GM12874 (cell line): Measurements from ENCODE around the gene EFNA3.
A peak's percentile ranks its signal among the peaks of the same experiment; 100 is the strongest.

Experiments used
- TF ChIP-seq, protein P1 (sequence below): IDR thresholded peaks from 2 replicates; pipeline ENCODE4 v1.5.1; 2011; ENCODE audit warnings: low read depth, mild to moderate bottlenecking, control low read depth, low read length, moderate library complexity; ENCODE audit not compliant: insufficient read depth

Gene EFNA3

GRCh38 chr1:155057104-155057503 is 21.5 kb upstream of the EFNA3 start:
- TF ChIP-seq, protein P1, sequence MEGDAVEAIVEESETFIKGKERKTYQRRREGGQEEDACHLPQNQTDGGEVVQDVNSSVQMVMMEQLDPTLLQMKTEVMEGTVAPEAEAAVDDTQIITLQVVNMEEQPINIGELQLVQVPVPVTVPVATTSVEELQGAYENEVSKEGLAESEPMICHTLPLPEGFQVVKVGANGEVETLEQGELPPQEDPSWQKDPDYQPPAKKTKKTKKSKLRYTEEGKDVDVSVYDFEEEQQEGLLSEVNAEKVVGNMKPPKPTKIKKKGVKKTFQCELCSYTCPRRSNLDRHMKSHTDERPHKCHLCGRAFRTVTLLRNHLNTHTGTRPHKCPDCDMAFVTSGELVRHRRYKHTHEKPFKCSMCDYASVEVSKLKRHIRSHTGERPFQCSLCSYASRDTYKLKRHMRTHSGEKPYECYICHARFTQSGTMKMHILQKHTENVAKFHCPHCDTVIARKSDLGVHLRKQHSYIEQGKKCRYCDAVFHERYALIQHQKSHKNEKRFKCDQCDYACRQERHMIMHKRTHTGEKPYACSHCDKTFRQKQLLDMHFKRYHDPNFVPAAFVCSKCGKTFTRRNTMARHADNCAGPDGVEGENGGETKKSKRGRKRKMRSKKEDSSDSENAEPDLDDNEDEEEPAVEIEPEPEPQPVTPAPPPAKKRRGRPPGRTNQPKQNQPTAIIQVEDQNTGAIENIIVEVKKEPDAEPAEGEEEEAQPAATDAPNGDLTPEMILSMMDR, result no peak

- TF ChIP-seq, protein P1, result no peak
Observed at GRCh38 chr1:155057788-155058211, 20.8 kb upstream of the EFNA3 start.

DNA sequence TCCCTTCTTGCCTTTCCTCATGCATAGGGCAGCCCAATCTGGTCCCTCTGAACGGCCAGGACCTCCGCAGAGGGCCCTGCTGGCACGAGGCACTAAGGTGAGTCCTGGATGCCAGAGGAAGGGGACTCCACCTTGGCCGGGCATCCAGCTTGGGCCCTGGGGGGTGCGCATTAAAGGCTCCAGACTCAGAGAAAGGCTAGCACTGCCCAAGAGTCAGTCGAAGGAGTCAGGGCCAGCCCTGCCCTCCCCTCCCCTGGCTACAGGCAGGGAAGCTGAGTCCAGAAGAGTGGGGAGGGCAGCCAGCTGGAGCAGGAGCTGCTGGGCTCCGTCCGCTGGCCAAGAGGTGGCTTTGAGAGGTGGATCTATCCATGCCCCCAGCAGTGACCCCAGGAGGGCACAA is 17.9 kb upstream of the EFNA3 start:
- TF ChIP-seq, protein P1, result no peak

GRCh38 chr1:155061381-155062150 is 17.1 kb upstream of the EFNA3 start:
- TF ChIP-seq, protein P1, result peak; percentile 99

GRCh38 chr1:155062151-155062686 is 16.4 kb upstream of the EFNA3 start:
- TF ChIP-seq, protein P1, result peak; percentile 24; the same call in 1 of the 2 replicates

- TF ChIP-seq, protein P1, result peak; percentile 99
Observed at GRCh38 chr1:155062702-155063411, 15.8 kb upstream of the EFNA3 start.

DNA sequence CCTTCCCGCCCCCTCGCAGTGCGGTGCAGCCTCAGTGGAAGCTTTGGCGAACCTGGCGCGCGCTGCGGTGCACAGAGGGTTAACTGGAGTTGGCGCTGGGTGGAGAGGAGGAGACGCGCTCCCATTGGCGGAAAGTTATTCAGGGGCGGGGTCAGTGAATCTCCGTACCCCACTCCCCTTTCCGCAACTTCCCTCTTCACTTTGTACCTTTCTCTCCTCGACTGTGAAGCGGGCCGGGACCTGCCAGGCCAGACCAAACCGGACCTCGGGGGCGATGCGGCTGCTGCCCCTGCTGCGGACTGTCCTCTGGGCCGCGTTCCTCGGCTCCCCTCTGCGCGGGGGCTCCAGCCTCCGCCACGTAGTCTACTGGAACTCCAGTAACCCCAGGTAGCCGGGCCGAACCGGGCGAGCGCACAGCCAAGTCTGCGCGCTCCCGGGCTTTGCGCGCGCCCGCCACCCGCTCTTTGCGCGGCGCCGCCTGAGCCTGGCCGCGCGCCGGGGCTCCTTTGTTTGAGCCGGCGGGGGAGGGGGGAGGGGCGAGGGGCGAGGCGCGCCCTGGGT is 15.0 kb upstream of the EFNA3 start, which contains the start of gene EFNA4:
EFNA4 (plus strand) TSS at position 191 of the 561 bp plus-strand sequence; CDS start at position 275, 84 bp downstream.
- TF ChIP-seq, protein P1, result no peak
